Large intestine (tissue), 3 donors: ENCODE results near the gene MINDY1. TPM values are rescaled to one million over a fixed set of nuclear protein-coding genes. Genes with fewer than 3 reads are reported as not detected.

ENCODE experiments used
- DNase-seq, 2 donors: peaks; one replicate each; pipeline versions ENCODE4 v3.0.0 to v3.0.0-alpha.2; 2013
- H3K27ac ChIP-seq: one replicate; pipeline ENCODE4 v1.5.1; 2013; ENCODE audit warnings: low read length
- H3K27me3 ChIP-seq: 2 replicates; pipeline ENCODE4 v1.6.1; 2013; ENCODE audit warnings: low read length; ENCODE audit not compliant: control insufficient read depth, insufficient read depth
- H3K36me3 ChIP-seq: 2 replicates; pipeline ENCODE4 v1.6.1; 2013; ENCODE audit warnings: low read length; ENCODE audit not compliant: control insufficient read depth, insufficient read depth
- H3K4me1 ChIP-seq: one replicate; pipeline ENCODE4 v1.6.1; 2013; ENCODE audit warnings: low read length; ENCODE audit not compliant: control insufficient read depth, insufficient read depth
- H3K4me3 ChIP-seq: one replicate; pipeline ENCODE4 v1.5.1; 2013; ENCODE audit warnings: low read length
- H3K9me3 ChIP-seq: one replicate; pipeline ENCODE4 v1.6.1; 2013; ENCODE audit warnings: mild to moderate bottlenecking, low read depth, low read length, moderate library complexity; ENCODE audit not compliant: control insufficient read depth
- WGBS: methylation state at CpG from one replicate; pipeline ENCODE4 v1.1.5; 2013; ENCODE audit warnings: low lambda C conversion rate; ENCODE audit not compliant: insufficient coverage; 5-methylcytosine and 5-hydroxymethylcytosine counted together
- polyA plus RNA-seq: library from polyadenylated mRNA; unstranded; fragments of 120-200 nt; gene quantifications from one replicate; pipeline ENCODE4 v1.2.1, GENCODE V29; 2013

The MINDY1 gene
- polyA plus RNA-seq, 1 donor: 24.5 TPM

DNA sequence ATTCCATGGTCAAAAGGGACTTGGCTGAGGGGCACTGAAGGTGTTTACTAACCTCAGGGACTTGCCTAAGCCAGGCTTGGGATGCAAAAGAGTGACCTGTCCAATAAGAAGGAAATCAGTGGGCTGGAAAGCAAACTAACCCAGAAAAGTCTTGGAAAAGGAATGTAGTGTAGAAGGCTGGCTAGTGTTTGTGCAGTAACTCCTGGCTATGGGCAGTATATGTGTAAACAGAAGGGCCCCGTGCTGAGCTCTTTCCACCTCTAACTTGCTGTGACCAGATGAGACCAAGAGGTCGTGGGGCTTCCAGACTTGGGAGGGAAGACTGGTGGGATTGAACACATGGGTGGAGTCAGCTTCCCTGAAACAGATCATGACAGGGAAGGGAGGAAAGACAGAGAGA, 4.1 kb downstream of the MINDY1 start:
- Histone ChIP-seq H3K4me1 (peaks cover 14% of the 10 kb centered on the region), H3K27ac (no peak overlapping the region)

DNA sequence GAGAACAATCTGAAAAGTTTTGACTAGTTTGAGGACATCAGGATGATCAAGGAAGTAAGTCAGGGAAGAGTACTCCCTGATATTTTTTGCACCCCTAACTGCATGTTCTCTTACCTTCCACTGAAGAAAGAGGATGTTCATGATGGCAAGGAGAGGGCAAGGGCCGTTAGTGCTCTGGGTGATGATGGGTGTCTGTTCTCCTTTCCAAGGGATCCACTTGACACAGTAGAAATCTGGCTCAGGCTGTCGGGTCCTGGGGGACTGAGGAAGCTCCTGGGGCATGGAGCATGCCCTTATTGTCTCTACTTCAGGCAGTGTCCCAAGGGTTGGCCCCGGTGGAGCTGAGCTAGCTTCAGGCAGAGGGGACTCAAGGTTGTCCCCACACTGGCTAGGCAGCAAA, 4.7 kb downstream of the MINDY1 start:
- peaks cover 46% of the 10 kb centered on the region for H3K36me3 ChIP-seq
- DNase-seq: no peak
- H3K27me3 ChIP-seq: no peaks in the 10 kb centered on the region
- H3K4me1 ChIP-seq: peaks cover 10% of the 10 kb centered on the region
- no CpG with 5 or more reads among the region's 3 CpGs for WGBS
- no peak overlapping the region for H3K27ac ChIP-seq
- no peak overlapping the region for H3K4me3 ChIP-seq
- H3K9me3 ChIP-seq: no peaks in the 10 kb centered on the region

More for the DNA sequence above, 4.1 kb downstream of the MINDY1 start:
- H3K36me3 ChIP-seq: peaks cover 40% of the 10 kb centered on the region
- 80% methylated on average over 1 of the region's 2 CpGs for WGBS
- no peak for DNase-seq
- H3K27me3 ChIP-seq: no peaks in the 10 kb centered on the region
- H3K4me3 ChIP-seq: no peak overlapping the region
- H3K9me3 ChIP-seq: no peaks in the 10 kb centered on the region

DNA sequence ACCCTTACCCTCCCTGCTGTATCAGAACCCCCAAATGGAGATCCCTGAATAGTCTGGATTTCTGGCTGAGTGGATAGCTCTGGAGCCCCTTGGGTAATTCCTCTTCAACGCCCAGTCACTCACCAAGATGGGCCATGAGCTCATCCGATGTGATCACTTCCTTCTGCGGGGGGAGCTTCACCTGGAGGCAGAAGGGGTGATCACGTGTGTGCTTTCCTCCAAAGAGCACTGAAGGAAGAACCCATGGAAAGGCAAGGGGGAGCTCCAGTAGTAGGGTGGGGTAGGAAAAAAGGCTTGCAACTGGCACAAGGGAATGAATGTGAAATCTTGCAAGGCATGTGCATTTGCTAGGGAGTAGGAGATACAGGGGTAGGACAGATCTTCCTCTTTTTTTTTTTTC, 5.1 kb downstream of the MINDY1 start:
- Histone ChIP-seq H3K36me3 (peaks cover 48% of the 10 kb centered on the region), H3K4me1 (peaks cover 7% of the 10 kb centered on the region), H3K9me3 (no peaks in the 10 kb centered on the region), H3K27ac (no peak overlapping the region), H3K4me3 (no peak overlapping the region), H3K27me3 (no peaks in the 10 kb centered on the region)
- DNase-seq: no peak
- no CpG with 5 or more reads among the region's 4 CpGs for WGBS

DNA sequence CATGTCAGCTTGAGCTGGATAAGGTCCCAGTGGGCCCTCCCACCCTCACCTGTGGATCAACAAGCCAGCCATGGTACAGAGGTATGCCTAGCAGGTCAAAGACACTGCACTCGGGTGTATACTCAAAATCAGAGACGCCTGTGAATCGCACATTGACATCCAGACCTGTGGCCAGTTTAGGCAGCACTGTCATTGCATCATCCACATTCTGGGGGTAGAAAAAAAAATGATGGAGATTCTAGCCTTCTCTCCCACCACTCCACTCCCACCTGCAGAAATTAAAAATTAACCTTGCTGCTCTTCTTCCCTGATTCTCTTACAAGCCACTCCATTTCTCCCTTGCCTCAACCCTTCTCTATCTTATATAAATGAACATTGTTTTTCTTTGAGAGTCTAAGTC, 6.3 kb downstream of the MINDY1 start:
- H3K9me3 ChIP-seq: no peaks in the 10 kb centered on the region
- H3K27me3 ChIP-seq: no peaks in the 10 kb centered on the region
- no peak overlapping the region for H3K4me3 ChIP-seq
- no peak overlapping the region for H3K27ac ChIP-seq
- H3K4me1 ChIP-seq: peaks cover 7% of the 10 kb centered on the region
- H3K36me3 ChIP-seq: peaks cover 48% of the 10 kb centered on the region
- WGBS: 100% methylated on average over 1 of the region's 3 CpGs
- no peak for DNase-seq

- DNase-seq: no peak
- 80% methylated on average over 1 of the region's 2 CpGs for WGBS
- H3K9me3 ChIP-seq: no peaks in the 10 kb centered on the region
- H3K27ac ChIP-seq: no peak overlapping the region
- H3K4me1 ChIP-seq: peaks cover 6% of the 10 kb centered on the region
- H3K27me3 ChIP-seq: no peaks in the 10 kb centered on the region
- no peak overlapping the region for H3K4me3 ChIP-seq
- H3K36me3 ChIP-seq: peaks cover 48% of the 10 kb centered on the region
Observed at GRCh38 chr1:150999926-151000325, 6.8 kb downstream of the MINDY1 start.

GRCh38 chr1:150999051-150999674, 7.5 kb downstream of the MINDY1 start:
- peaks cover 48% of the 10 kb centered on the region for H3K36me3 ChIP-seq
- DNase-seq: no peak
- no peak overlapping the region for H3K27ac ChIP-seq
- no peaks in the 10 kb centered on the region for H3K27me3 ChIP-seq
- no CpG with 5 or more reads among the region's 17 CpGs for WGBS
- no peak overlapping the region for H3K4me3 ChIP-seq
- H3K9me3 ChIP-seq: no peaks in the 10 kb centered on the region
- H3K4me1 ChIP-seq: peaks cover 2% of the 10 kb centered on the region

DNA sequence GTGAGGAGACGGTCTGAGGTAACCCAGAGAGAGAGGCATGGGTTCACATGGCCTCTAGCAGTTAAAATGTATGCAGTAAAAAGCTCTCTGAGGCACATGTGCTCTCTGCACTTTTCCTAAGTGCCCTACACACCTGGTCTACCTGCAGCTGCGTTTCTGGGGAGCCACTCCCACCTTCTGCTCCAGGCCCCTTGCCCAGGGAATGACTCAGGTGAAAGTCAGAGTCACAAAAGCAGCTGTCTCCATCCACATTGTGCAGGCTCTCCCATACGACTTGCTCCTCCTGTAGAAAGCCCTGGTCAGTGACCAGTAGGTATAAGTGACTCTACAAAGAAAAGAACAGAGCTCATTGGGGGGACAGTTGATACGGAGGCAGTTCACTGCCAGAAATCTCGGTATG, 8.8 kb downstream of the MINDY1 start:
- H3K4me1 ChIP-seq: no peaks in the 10 kb centered on the region
- H3K4me3 ChIP-seq: no peak overlapping the region
- peaks cover 48% of the 10 kb centered on the region for H3K36me3 ChIP-seq
- no CpG with 5 or more reads among the region's 5 CpGs for WGBS
- no peaks in the 10 kb centered on the region for H3K27me3 ChIP-seq
- H3K27ac ChIP-seq: no peak overlapping the region
- no peak for DNase-seq
- no peaks in the 10 kb centered on the region for H3K9me3 ChIP-seq

DNA sequence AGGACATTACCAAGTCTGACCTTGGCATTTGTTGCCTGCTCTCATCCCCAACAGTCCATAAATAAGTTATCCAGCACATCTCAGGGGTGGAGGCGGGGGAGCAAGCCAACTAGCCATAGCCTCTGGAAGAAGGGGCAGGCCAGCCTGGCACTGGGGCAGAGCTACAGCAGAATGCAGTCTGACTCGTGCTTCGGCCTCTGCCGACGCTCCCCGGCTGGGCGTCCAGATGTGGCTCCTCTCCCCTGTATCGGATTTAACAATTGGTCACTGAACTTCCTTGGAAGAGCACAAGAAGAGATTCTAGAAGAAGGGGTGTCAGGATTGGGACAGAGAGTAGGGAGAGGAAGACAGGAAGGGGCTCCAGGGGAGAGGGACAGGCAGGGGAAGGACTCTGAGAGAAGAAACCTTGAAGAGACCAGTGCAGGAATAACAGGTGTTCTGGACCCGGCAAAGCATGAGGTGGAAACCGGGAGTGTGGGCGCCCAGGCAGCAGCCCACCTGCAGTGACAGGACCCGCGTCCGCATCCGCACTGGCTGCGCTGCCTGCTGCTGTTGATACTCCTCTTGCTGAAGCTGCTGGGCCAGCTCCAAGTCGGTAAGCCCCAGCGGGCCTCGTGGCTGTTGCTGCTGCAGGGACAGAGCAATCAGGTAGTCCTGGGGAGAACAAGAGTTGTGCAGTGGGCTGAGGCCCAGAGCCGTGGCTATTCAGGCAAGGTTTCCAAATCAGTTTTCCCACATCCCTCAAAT, 9.4 kb downstream of the MINDY1 start:
- Histone ChIP-seq H3K27ac (no peak overlapping the region), H3K4me1 (no peaks in the 10 kb centered on the region), H3K36me3 (peaks cover 43% of the 10 kb centered on the region), H3K4me3 (no peak overlapping the region), H3K9me3 (no peaks in the 10 kb centered on the region), H3K27me3 (no peaks in the 10 kb centered on the region)
- WGBS: no CpG with 5 or more reads among the region's 20 CpGs
- DNase-seq: no peak

DNA sequence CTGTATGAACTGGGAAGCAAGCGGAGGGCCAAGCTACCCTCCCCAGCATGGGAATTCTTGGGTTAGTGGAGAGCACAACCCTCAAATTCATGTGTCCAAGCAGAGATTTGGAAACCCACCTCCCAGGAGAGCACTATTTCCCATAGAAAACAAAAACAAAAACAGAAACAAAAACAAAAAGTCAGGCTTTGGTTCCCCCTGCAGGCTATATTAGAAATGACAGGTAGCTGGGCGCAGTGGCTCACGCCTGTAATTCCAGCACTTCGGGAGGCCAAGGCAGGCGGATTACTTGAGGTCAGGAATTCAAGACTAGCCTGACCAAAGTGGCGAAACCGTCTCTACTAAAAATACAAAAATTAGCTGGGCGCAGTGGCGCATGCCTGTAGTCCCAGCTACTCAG, 10.8 kb downstream of the MINDY1 start:
- Histone ChIP-seq H3K27me3 (no peaks in the 10 kb centered on the region), H3K36me3 (peaks cover 33% of the 10 kb centered on the region), H3K4me1 (no peaks in the 10 kb centered on the region), H3K27ac (no peak overlapping the region), H3K9me3 (no peaks in the 10 kb centered on the region), H3K4me3 (no peak overlapping the region)
- no peak for DNase-seq
- WGBS: no CpG with 5 or more reads among the region's 9 CpGs

GRCh38 chr1:150995460-150995859, 11.2 kb downstream of the MINDY1 start:
- no peak overlapping the region for H3K4me3 ChIP-seq
- H3K27ac ChIP-seq: no peak overlapping the region
- no peaks in the 10 kb centered on the region for H3K27me3 ChIP-seq
- peaks cover 33% of the 10 kb centered on the region for H3K36me3 ChIP-seq
- H3K4me1 ChIP-seq: no peaks in the 10 kb centered on the region
- 90% methylated on average over 2 of the region's 4 CpGs for WGBS
- no peak for DNase-seq
- H3K9me3 ChIP-seq: no peaks in the 10 kb centered on the region

DNA sequence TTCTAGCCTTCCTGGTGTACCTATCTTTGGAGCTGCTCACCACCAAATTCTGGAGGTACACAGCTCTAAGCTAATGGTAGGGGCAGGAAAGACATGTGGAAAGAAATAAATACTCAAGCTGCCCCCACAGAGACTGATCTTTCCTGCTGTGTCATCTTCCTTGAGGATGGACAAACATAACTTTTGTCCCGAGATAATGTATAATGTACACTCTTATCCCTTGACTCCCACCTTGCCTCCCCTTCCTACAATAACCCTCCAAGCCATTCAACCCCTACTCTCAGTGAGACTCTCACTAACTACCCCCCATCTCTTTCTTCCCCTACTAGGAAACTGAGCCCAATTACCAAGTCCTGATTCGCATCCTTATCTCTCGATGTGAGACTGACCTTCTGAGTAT, 12.5 kb downstream of the MINDY1 start:
- WGBS: 71% methylated on average over 1 of the region's 3 CpGs

More for the DNA sequence above, 12.5 kb downstream of the MINDY1 start:
- no peaks in the 10 kb centered on the region for H3K27me3 ChIP-seq
- no peaks in the 10 kb centered on the region for H3K9me3 ChIP-seq
- no peak for DNase-seq
- no peak overlapping the region for H3K27ac ChIP-seq
- H3K4me3 ChIP-seq: no peak overlapping the region
- H3K4me1 ChIP-seq: no peaks in the 10 kb centered on the region
- peaks cover 22% of the 10 kb centered on the region for H3K36me3 ChIP-seq
